Suprapubic skin (tissue), 4 donors: Measurements from ENCODE around the gene REEP6. TPM values are rescaled to one million over a fixed set of nuclear protein-coding genes. Genes with fewer than 3 reads are reported as not detected.

Experiments used
- DNase-seq, 2 donors: peaks; one replicate each; pipeline ENCODE4 v3.0.0-alpha.2; 2019; ENCODE audit warnings: low spot score in 2 of 2
- H3K27ac ChIP-seq: fragments of 200-600 bp; sonication (generic); one replicate; pipeline ENCODE4 v1.5.1; 2019
- H3K27me3 ChIP-seq: fragments of 200-600 bp; sonication (generic); one replicate; pipeline ENCODE4 v1.5.1; 2019
- H3K36me3 ChIP-seq: fragments of 200-600 bp; sonication (generic); one replicate; pipeline ENCODE4 v1.5.1; 2019
- H3K4me1 ChIP-seq: fragments of 200-600 bp; sonication (generic); one replicate; pipeline ENCODE4 v1.5.1; 2019
- H3K4me3 ChIP-seq: fragments of 200-600 bp; sonication (generic); one replicate; pipeline ENCODE4 v1.5.1; 2019; ENCODE audit warnings: mild to moderate bottlenecking
- H3K9me3 ChIP-seq: fragments of 200-600 bp; sonication (generic); one replicate; pipeline ENCODE4 v1.5.1; 2019
- EP300 ChIP-seq: sonication (generic); formaldehyde crosslinking; IDR thresholded peaks from one replicate; pipeline ENCODE4 v1.6.1; 2017; ENCODE audit warnings: antibody characterized with exemption
- POLR2A ChIP-seq, 2 donors: fragments of 450-650 bp; IDR thresholded peaks; one replicate each; pipeline ENCODE4 v1.6.1; 2017; ENCODE audit warnings: antibody characterized with exemption in 2 of 2, mild to moderate bottlenecking in 2 of 2, moderate library complexity in 2 of 2
- POLR2AphosphoS5 ChIP-seq, 3 donors: sonication (generic); formaldehyde crosslinking; IDR thresholded peaks; one replicate each; pipeline ENCODE4 v1.6.1; 2017; ENCODE audit warnings: antibody characterized with exemption in 3 of 3
- WGBS: methylation state at CpG from one replicate; pipeline ENCODE4 v1.1.5; 2018; 5-methylcytosine and 5-hydroxymethylcytosine counted together
- total RNA-seq, 4 donors: library from RNA; depleted of rRNA; stranded (reverse); fragments of >200 nt; gene quantifications; one replicate each; pipeline ENCODE4 v1.1.0, GENCODE V29; 2016
- TF ChIP-seq, protein P1 (sequence below), 2 donors: fragments of 200-600 bp in 1 of 2; fragments of 450-650 bp in 1 of 2; sonication (generic) in 1 of 2; IDR thresholded peaks; one replicate each; pipeline ENCODE4 v1.5.1; 2016 to 2019; ENCODE audit warnings: antibody characterized with exemption in 2 of 2, mild to moderate bottlenecking in 1 of 2, moderate library complexity in 1 of 2

Gene REEP6
- total RNA-seq, 4 donors from 2014 or later, result 3.2 to 11.8 (median 8.1) TPM

DNA sequence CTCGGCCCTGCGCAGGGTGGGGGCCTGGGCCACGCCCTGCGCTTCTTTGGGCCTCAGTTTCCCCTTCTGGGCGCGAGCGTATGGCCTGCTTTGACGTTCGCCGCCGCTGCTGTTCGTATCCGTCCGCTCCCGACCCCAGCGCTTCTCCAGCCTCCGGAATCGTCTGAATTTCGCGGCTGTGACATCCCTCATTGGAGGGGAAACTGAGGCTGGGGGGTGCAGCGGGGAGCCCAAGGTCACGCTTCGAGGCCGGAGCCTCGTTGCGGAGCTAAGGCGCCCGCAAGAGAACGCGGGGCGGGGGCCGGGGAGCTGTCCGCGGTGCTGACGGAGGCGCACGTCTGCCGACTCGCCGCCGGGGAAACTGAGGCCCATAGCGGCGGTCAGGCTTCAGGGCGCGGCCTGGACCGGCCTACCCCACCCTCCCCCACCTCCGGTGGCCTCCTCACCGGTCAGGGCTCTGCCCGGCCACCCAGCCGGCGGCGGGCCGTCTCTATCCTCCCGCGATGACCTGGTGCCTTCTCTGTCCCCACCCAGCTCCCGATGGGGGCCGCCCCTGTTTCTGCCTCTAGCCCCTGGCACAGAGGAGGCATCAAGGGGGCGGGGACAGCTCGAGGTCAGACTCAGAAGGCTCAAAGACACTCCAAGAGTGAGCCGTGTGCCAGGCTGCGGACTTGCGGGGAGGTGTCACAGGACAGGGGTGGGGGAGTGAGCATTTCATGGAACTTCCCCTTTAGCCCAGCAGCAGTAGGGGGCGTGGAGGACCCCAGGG lies 44.1 kb upstream of the REEP6 start:
- Histone ChIP-seq H3K27me3 (peaks cover 68% of the 10 kb centered on the region), H3K4me1 (peaks cover 34% of the 10 kb centered on the region), H3K27ac (no peak overlapping the region), H3K4me3 (no peak overlapping the region), H3K9me3 (no peaks in the 10 kb centered on the region), H3K36me3 (peaks cover 7% of the 10 kb centered on the region)
- WGBS, result 15% methylated on average over 8 of the region's 63 CpGs
- no peak for TF ChIP-seq POLR2AphosphoS5 (IDR thresholded peaks at IDR 0.05)
- no peak for TF ChIP-seq POLR2A (IDR thresholded peaks at IDR 0.05)
- TF ChIP-seq, protein P1, sequence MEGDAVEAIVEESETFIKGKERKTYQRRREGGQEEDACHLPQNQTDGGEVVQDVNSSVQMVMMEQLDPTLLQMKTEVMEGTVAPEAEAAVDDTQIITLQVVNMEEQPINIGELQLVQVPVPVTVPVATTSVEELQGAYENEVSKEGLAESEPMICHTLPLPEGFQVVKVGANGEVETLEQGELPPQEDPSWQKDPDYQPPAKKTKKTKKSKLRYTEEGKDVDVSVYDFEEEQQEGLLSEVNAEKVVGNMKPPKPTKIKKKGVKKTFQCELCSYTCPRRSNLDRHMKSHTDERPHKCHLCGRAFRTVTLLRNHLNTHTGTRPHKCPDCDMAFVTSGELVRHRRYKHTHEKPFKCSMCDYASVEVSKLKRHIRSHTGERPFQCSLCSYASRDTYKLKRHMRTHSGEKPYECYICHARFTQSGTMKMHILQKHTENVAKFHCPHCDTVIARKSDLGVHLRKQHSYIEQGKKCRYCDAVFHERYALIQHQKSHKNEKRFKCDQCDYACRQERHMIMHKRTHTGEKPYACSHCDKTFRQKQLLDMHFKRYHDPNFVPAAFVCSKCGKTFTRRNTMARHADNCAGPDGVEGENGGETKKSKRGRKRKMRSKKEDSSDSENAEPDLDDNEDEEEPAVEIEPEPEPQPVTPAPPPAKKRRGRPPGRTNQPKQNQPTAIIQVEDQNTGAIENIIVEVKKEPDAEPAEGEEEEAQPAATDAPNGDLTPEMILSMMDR (IDR thresholded peaks at IDR 0.05), result no peak
- no peak for TF ChIP-seq EP300
- DNase-seq, result no peak

DNA sequence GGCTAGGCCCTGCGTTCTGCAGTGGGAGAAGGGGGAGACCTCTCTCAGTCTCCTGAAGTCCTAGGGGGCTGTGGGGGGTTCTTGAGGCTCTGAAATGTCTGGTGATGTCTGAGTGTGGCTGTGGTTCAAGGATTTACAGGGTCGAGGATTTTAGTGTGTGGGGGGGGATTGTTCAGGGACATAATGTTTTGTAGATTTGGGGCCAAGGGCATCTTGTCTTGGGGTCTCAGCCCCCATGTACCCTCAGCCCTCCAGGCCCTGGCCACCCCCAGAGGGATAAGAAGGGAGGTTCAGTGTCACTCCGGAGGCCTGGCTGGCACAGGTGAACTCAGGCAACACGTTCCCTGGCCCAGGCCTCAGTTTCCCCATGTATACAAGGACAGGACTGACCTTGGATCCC lies 43.5 kb upstream of the REEP6 start:
- WGBS, result 34% methylated on average over 4 of the region's 4 CpGs

DNA sequence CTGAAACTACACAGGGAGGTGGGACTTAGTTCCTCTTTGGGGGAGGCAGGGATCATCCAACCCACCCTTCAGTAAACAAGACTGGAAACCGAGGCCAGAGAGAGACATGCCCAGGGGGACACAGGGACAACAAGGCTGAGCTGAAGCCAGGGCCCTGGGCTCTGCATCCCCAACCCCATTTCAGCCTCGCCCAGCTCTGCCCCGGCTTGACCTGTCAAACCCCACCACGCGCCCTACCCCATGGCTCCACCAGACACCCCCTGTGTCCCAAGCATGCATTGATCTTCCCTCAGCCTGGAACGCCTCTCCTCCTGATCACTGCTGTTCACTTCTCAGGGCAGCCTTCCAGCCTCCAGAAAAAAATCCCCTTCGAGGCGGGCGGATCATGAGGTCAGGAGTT lies 43.0 kb upstream of the REEP6 start:
- 81% methylated on average over 9 of the region's 9 CpGs for WGBS
- Histone ChIP-seq H3K27me3 (peaks cover 78% of the 10 kb centered on the region), H3K36me3 (no peaks in the 10 kb centered on the region), H3K27ac (no peak overlapping the region), H3K4me1 (peaks cover 39% of the 10 kb centered on the region), H3K9me3 (no peaks in the 10 kb centered on the region), H3K4me3 (no peak overlapping the region)
- DNase-seq, result no peak
- TF ChIP-seq, protein P1 (IDR thresholded peaks at IDR 0.05), result no peak
- no peak for TF ChIP-seq POLR2AphosphoS5 (IDR thresholded peaks at IDR 0.05)
- no peak for TF ChIP-seq POLR2A (IDR thresholded peaks at IDR 0.05)
- TF ChIP-seq EP300, result no peak

More for the DNA sequence above, 43.5 kb upstream of the REEP6 start:
- TF ChIP-seq EP300, result no peak
- no peak for TF ChIP-seq POLR2A (IDR thresholded peaks at IDR 0.05)
- TF ChIP-seq, protein P1 (IDR thresholded peaks at IDR 0.05), result no peak
- no peak for TF ChIP-seq POLR2AphosphoS5 (IDR thresholded peaks at IDR 0.05)
- Histone ChIP-seq H3K27ac (no peak overlapping the region), H3K4me1 (peaks cover 34% of the 10 kb centered on the region), H3K9me3 (no peaks in the 10 kb centered on the region), H3K27me3 (peaks cover 74% of the 10 kb centered on the region), H3K36me3 (peaks cover under 1% of the 10 kb centered on the region), H3K4me3 (no peak overlapping the region)
- DNase-seq, result no peak

DNA sequence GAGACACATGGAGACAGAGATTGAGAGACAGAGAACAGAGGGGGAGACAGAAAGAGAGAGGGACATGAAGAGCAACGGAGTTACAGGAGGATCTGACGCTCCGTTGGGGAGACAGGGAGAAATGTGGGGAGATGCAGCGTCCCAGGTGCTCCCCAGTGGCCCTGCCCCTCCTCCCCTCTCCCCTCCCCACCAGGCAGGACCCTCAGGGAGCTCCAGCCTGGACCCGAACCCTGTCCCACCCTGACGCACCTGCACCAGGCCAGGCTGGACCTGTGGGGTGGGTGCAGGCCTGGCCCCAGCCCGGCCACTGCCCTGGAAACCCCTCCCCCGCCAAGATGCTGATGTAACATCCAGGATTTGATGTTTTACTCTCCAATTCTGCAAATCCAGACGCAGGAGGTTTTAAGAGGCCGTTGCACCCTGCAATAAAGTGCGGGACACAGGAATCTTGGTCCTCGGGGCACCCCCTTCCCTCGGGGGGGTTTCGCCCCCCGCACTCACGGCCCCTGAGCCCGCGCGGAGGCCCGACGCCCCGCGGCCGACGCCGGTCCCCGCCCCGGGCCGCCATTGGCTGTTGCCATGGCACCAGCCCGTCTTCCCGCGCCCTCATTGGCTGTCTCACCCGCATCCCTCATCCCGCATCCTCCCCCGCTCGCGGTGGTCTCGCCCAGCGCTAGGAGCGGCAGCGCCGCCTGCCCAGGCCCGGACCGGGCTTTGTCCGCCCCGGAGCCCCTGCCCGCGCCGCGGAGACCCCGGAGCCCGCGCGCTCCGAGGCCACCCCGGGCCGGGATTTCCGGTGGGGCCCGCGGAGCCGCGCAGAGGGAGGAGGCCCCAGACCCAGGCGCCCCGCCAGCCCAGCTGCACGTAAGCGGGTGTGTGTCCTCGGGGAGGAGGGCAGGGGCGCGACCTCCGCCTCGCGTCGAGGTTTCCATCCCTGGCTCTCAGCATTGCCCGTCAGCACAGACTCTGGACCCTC lies 41.2 kb upstream of the REEP6 start, which contains the start of gene APC2:
TSS of gene APC2 (plus strand) at position 655 of the 976 bp plus-strand sequence. CDS start 2,881 bp downstream, outside the sequence.
- 27% methylated on average over 7 of the region's 74 CpGs for WGBS
- H3K9me3 ChIP-seq, result no peaks in the 10 kb centered on the region
- no peak for TF ChIP-seq POLR2AphosphoS5 (IDR thresholded peaks at IDR 0.05)
- TF ChIP-seq, protein P1 (IDR thresholded peaks at IDR 0.05), result no peak
- no peak for TF ChIP-seq POLR2A (IDR thresholded peaks at IDR 0.05)
- no peak for TF ChIP-seq EP300
- H3K4me1 ChIP-seq, result peaks cover 48% of the 10 kb centered on the region
- H3K27ac ChIP-seq, result no peak within 1 kb of the TSS
- DNase-seq, result no peak
- H3K4me3 ChIP-seq, result no peak within 1 kb of the TSS
- H3K36me3 ChIP-seq, result no peaks in the 10 kb centered on the region
- H3K27me3 ChIP-seq, result peaks cover 88% of the 10 kb centered on the region
